Body of pancreas (tissue), 4 donors: ENCODE results near the gene ZDHHC16. TPM values are rescaled to one million over a fixed set of nuclear protein-coding genes. Genes with fewer than 3 reads are reported as not detected.

Source experiments
- ATAC-seq: fragments of 150-250 bp; one replicate; pipeline ENCODE4 v1.9.1; 2016
- DNase-seq, 4 donors: peaks; one replicate each; pipeline ENCODE4 v3.0.0-alpha.2; 2019
- H3K27ac ChIP-seq, 4 donors: fragments of 200-600 bp; sonication (generic); 1 replicate in 3 of 4; 2 replicates in 1 of 4; pipeline versions ENCODE4 v1.5.1 to v1.6.1; 2016 to 2019; ENCODE audit warnings: mild to moderate bottlenecking in 1 of 4, mixed read lengths in 1 of 4, moderate library complexity in 1 of 4
- H3K27me3 ChIP-seq, 2 donors: fragments of 200-600 bp; sonication (generic); one replicate each; pipeline ENCODE4 v1.6.0; 2016; ENCODE audit warnings: mild to moderate bottlenecking in 1 of 2
- H3K36me3 ChIP-seq, 2 donors: fragments of 200-600 bp; sonication (generic); replicated peaks in 1 of 2; 2 replicates each; pipeline ENCODE4 v1.5.1; 2016; ENCODE audit warnings: low read depth in 2 of 2; ENCODE audit not compliant: insufficient read depth in 1 of 2
- H3K4me1 ChIP-seq: fragments of 200-600 bp; sonication (generic); one replicate; pipeline ENCODE4 v1.6.0; 2016
- H3K4me3 ChIP-seq, 2 donors: fragments of 200-600 bp; sonication (generic); 1 replicate in 1 of 2; 2 replicates in 1 of 2; pipeline ENCODE4 v1.5.1; 2016 to 2019
- H3K9me3 ChIP-seq, 3 donors: fragments of 200-600 bp; sonication (generic); 1 replicate in 2 of 3; 2 replicates in 1 of 3; pipeline ENCODE4 v1.5.1; 2016
- CTCF ChIP-seq, 7 experiments: fragments of 450-650 bp in 4 of 7; fragments of 200-600 bp in 3 of 7; sonication (generic) in 3 of 7; IDR thresholded peaks; one replicate each; pipeline ENCODE4 v1.5.1; 2016 to 2019; ENCODE audit warnings: antibody characterized with exemption in 7 of 7
- POLR2A ChIP-seq, 3 donors: fragments of 450-650 bp; IDR thresholded peaks; one replicate each; pipeline ENCODE4 v1.6.1; 2016; ENCODE audit warnings: antibody characterized with exemption in 3 of 3, mild to moderate bottlenecking in 2 of 3
- WGBS, 2 donors: methylation state at CpG; one replicate each; pipeline ENCODE4 v1.1.5; 2017; 5-methylcytosine and 5-hydroxymethylcytosine counted together
- intact Hi-C: fragments of 100-400 bp; cut with DNase I; formaldehyde crosslinking; loops from one replicate; pipeline ENCODE4 v1.15.1; 2023
- total RNA-seq, 2 donors: library from RNA; depleted of rRNA; stranded (reverse); fragments of >200 nt; gene quantifications; one replicate each; pipeline ENCODE4 v1.1.0, GENCODE V29; 2016

Gene ZDHHC16
- total RNA-seq: 10 to 100 TPM; 17.5 to 18.2 TPM

- H3K27ac ChIP-seq: peak within 1 kb of the TSS in 3 of 4 donors; percentile 45 to 75 (median 63)
- intact Hi-C loops: loop anchor here (5.0 kb wide), 1 partner anchor 51 kb away; the partner anchor contains the start of genes MMS19 and UBTD1
- WGBS, 2 donors: 0% methylated on average over 14 to 66 of the region's 66 CpGs
- TF ChIP-seq CTCF (IDR thresholded peaks at IDR 0.05): peak in 1 of 7 experiments; percentile 20
- TF ChIP-seq POLR2A (IDR thresholded peaks at IDR 0.05): peak in 2 of 3 donors; percentile 60 to 76
- peak; percentile 99 for ATAC-seq
- H3K36me3 ChIP-seq: peaks cover 2 to 4% of the 10 kb centered on the region in 2 donors
- peaks cover 34% of the 10 kb centered on the region for H3K4me1 ChIP-seq
- no peaks in the 10 kb centered on the region for H3K9me3 ChIP-seq
- DNase-seq: peak; percentile 87 to 93 (median 90)
- H3K27me3 ChIP-seq: no peaks in the 10 kb centered on the region
- H3K4me3 ChIP-seq: peak within 1 kb of the TSS; percentile 89 to 93
Measured at GRCh38 chr10:97445722-97446639, at the start of gene ZDHHC16, which contains the start of gene EXOSC1. ZDHHC16 (plus strand) TSS chr10:97446175; CDS start chr10:97451676, 5,501 bp downstream. EXOSC1 (minus strand) TSS chr10:97446006; CDS start chr10:97445985, 21 bp downstream.

- H3K27ac ChIP-seq: peak overlapping the region; percentile 65 to 95 (median 83)
- ATAC-seq: peak; percentile 41
- peaks cover 14% of the 10 kb centered on the region for H3K4me1 ChIP-seq
- 21 to 41% methylated on average over 8 to 21 of the region's 21 CpGs for WGBS, 2 donors
- TF ChIP-seq CTCF (IDR thresholded peaks at IDR 0.05) (no peak), POLR2A (IDR thresholded peaks at IDR 0.05) (peak in 2 of 3 donors; percentile 27 to 55)
- intact Hi-C loops: no loop called here
- H3K9me3 ChIP-seq: no peaks in the 10 kb centered on the region
- no peaks in the 10 kb centered on the region for H3K27me3 ChIP-seq
- H3K36me3 ChIP-seq: peaks cover 4 to 15% of the 10 kb centered on the region in 2 donors
- peak; percentile 64 to 74 (median 66) for DNase-seq
- peak overlapping the region in 1 of 2 donors; percentile 95 for H3K4me3 ChIP-seq
Measured at GRCh38 chr10:97399843-97400545, 46.0 kb upstream of the ZDHHC16 start.

GRCh38 chr10:97400665-97401454 is 45.1 kb upstream of the ZDHHC16 start, which contains the start of gene RRP12:
RRP12 (minus strand) TSS chr10:97401340; CDS start chr10:97401231, 109 bp downstream.
- TF ChIP-seq POLR2A (IDR thresholded peaks at IDR 0.05) (peak in 2 of 3 donors; percentile 77 to 88), CTCF (IDR thresholded peaks at IDR 0.05) (peak in 1 of 7 experiments; percentile 12)
- WGBS, 2 donors: 0 to 1% methylated on average over 16 to 38 of the region's 39 CpGs
- Histone ChIP-seq H3K27ac (peak within 1 kb of the TSS; percentile 65 to 95 (median 83)), H3K4me1 (peaks cover 14% of the 10 kb centered on the region), H3K27me3 (no peaks in the 10 kb centered on the region), H3K4me3 (peak within 1 kb of the TSS; percentile 48 to 95), H3K36me3 (peaks cover 4 to 15% of the 10 kb centered on the region in 2 donors), H3K9me3 (no peaks in the 10 kb centered on the region)
- intact Hi-C loops: no loop called here
- peak; percentile 100 for ATAC-seq
- DNase-seq: peak; percentile 89 to 98 (median 92)

GRCh38 chr10:97401455-97401919 is 44.5 kb upstream of the ZDHHC16 start:
- ATAC-seq (no peak), DNase-seq (no peak)
- H3K4me3 ChIP-seq: peak overlapping the region in 1 of 2 donors; percentile 95
- peaks cover 0 to 9% of the 10 kb centered on the region in 2 donors for H3K36me3 ChIP-seq
- 61 to 64% methylated on average over 13 of the region's 13 CpGs for WGBS, 2 donors
- peak overlapping the region in 3 of 4 donors; percentile 72 to 95 (median 94) for H3K27ac ChIP-seq
- intact Hi-C loops: no loop called here
- H3K9me3 ChIP-seq: no peaks in the 10 kb centered on the region
- no peak for TF ChIP-seq CTCF (IDR thresholded peaks at IDR 0.05)
- no peak for TF ChIP-seq POLR2A (IDR thresholded peaks at IDR 0.05)
- peaks cover 14% of the 10 kb centered on the region for H3K4me1 ChIP-seq
- H3K27me3 ChIP-seq: no peaks in the 10 kb centered on the region
